Erythroblast (primary cell): Measurements from ENCODE around the gene SLC4A1AP.

Experiments
- GATA1 ChIP-seq: IDR thresholded peaks from 2 replicates; pipeline ENCODE4 v1.6.1; 2011; ENCODE audit warnings: low read depth, mild to moderate bottlenecking, control low read depth, low read length, moderate library complexity
- POLR2A ChIP-seq: IDR thresholded peaks from 2 replicates; pipeline ENCODE4 v1.6.1; 2011; ENCODE audit warnings: mild to moderate bottlenecking, low read length

- no peak for TF ChIP-seq POLR2A
- no peak for TF ChIP-seq GATA1
These were observed 56.4 kb downstream of the SLC4A1AP start for GRCh38 chr2:27720004-27720551.
